GM12878 (cell line): ENCODE data around the gene SLAMF1. TPM values are rescaled to one million over a fixed set of nuclear protein-coding genes. Genes with fewer than 3 reads are reported as not detected.

Source experiments
- ATAC-seq: fragments of 200-7000 bp; cut with Tn5 transposase; 3 replicates; pipeline ENCODE4 v1.9.1; 2020; ENCODE audit warnings: mild to moderate bottlenecking, moderate library complexity
- BruUV-seq: library from RNA; stranded (reverse); fragments of 400-500 nt; replicated peaks from 2 replicates; lab custom pipeline; 2021; lab: Mats Ljungman, UMichigan
- CTCF ChIA-PET: fragments of 300-600 bp; sonication (Branson Sonifier 250); formaldehyde crosslinking; extraction: SDS; loops from one replicate; lab custom pipeline; 2021; ENCODE audit warnings: inconsistent platforms; lab: Yijun Ruan, JAX
- POLR2A ChIA-PET: fragments of 350-600 bp; formaldehyde crosslinking; extraction: SDS; loops from one replicate; lab custom pipeline; 2021; ENCODE audit warnings: inconsistent platforms; lab: Charles Lee
- RAD21 ChIA-PET: fragments of 300-600 bp; sonication (Branson Sonifier 250); formaldehyde crosslinking; loops from one replicate; lab custom pipeline; 2023; ENCODE audit warnings: antibody characterized with exemption; ENCODE audit not compliant: unreplicated experiment; lab: Charles Lee
- SMC1A ChIA-PET: fragments of 300-600 bp; sonication (Branson Sonifier 250); formaldehyde crosslinking; loops from one replicate; lab custom pipeline; 2023; ENCODE audit not compliant: unreplicated experiment, uncharacterized antibody; lab: Charles Lee
- DNase-seq: peaks from one replicate; pipeline ENCODE4 v3.0.0-alpha.2; 2011; ENCODE audit warnings: low read depth, low spot score
- FAIRE-seq: peaks from 3 replicates; lab custom pipeline; 2011; peaks lifted over from hg19 to GRCh38; lab: Jason Lieb, UNC
- H2AFZ ChIP-seq: 2 replicates; pipeline ENCODE4 v1.6.0; 2011; ENCODE audit warnings: low read depth, low read length, control low read depth; ENCODE audit not compliant: control insufficient read depth
- H3K27ac ChIP-seq: 2 replicates; pipeline ENCODE4 v1.5.1; 2011; ENCODE audit warnings: control low read depth; ENCODE audit not compliant: control insufficient read depth, insufficient read depth
- H3K27me3 ChIP-seq, 2 experiments: replicated peaks in 1 of 2; 2 replicates each; pipeline versions ENCODE4 v1.6.0 to v1.6.1; 2011; ENCODE audit warnings: low read length in 1 of 2; ENCODE audit not compliant: control insufficient read depth in 2 of 2, insufficient read depth in 2 of 2
- H3K36me3 ChIP-seq, 2 experiments: 2 replicates each; pipeline ENCODE4 v1.5.1; 2011; ENCODE audit warnings: low read length in 1 of 2; ENCODE audit not compliant: control insufficient read depth in 2 of 2, insufficient read depth in 2 of 2
- H3K4me1 ChIP-seq: 2 replicates; pipeline ENCODE4 v1.6.1; 2011; ENCODE audit warnings: mild to moderate bottlenecking, low read length, moderate library complexity, mixed read lengths; ENCODE audit not compliant: control insufficient read depth, insufficient read depth
- H3K4me2 ChIP-seq: 2 replicates; pipeline ENCODE4 v1.6.0; 2011; ENCODE audit warnings: control low read depth; ENCODE audit not compliant: control insufficient read depth, insufficient read depth
- H3K4me3 ChIP-seq: fragments of 200-600 bp; sonication (generic); 2 replicates; pipeline ENCODE4 v1.5.1; 2016
- H3K79me2 ChIP-seq: 2 replicates; pipeline ENCODE4 v1.6.0; 2011; ENCODE audit warnings: low read length; ENCODE audit not compliant: control insufficient read depth, insufficient read depth
- H3K9ac ChIP-seq: 2 replicates; pipeline ENCODE4 v1.8.0; 2011; ENCODE audit warnings: low read length, control low read depth, mixed read lengths; ENCODE audit not compliant: control insufficient read depth, insufficient read depth
- H3K9me3 ChIP-seq: replicated peaks from 3 replicates; pipeline ENCODE4 v1.5.1; 2011; ENCODE audit warnings: mild to moderate bottlenecking, low read length; ENCODE audit not compliant: control insufficient read depth, insufficient read depth
- H4K20me1 ChIP-seq: 2 replicates; pipeline ENCODE4 v1.6.0; 2011; ENCODE audit not compliant: control insufficient read depth, insufficient read depth
- CHD2 ChIP-seq: IDR thresholded peaks from 2 replicates; pipeline ENCODE4 v1.6.1; 2011; ENCODE audit warnings: low read depth, low read length, improper control_type of control experiment, borderline replicate concordance
- CREB1 ChIP-seq: IDR thresholded peaks from 2 replicates; pipeline ENCODE4 v1.6.1; 2012; ENCODE audit warnings: low read depth, mild to moderate bottlenecking, inconsistent platforms
- HDAC6 ChIP-seq: fragments of 200-600 bp; sonication (generic); IDR thresholded peaks from one replicate; pipeline ENCODE4 v1.8.0; 2017; ENCODE audit warnings: antibody characterized with exemption; ENCODE audit not compliant: unreplicated experiment
- IKZF1 ChIP-seq: fragments of 450-650 bp; conservative IDR thresholded peaks from 2 replicates; pipeline ENCODE4 v1.6.1; 2017; ENCODE audit warnings: antibody characterized with exemption, mild to moderate bottlenecking
- IKZF2 ChIP-seq, 2 experiments: fragments of 450-650 bp; IDR thresholded peaks; 2 replicates each; pipeline ENCODE4 v1.6.1; 2017; ENCODE audit warnings: mild to moderate bottlenecking in 2 of 2, moderate library complexity in 2 of 2
- MTA3 ChIP-seq: IDR thresholded peaks from 2 replicates; pipeline ENCODE4 v1.6.1; 2012; ENCODE audit warnings: low read length, inconsistent platforms, borderline replicate concordance
- NBN ChIP-seq: fragments of 450-650 bp; IDR thresholded peaks from 2 replicates; pipeline ENCODE4 v1.6.1; 2016
- POLR2AphosphoS2 ChIP-seq: IDR thresholded peaks from 2 replicates; pipeline ENCODE4 v1.6.1; 2011; ENCODE audit warnings: low read depth, mild to moderate bottlenecking, low read length, improper control_type of control experiment, moderate library complexity
- RAD21 ChIP-seq: IDR thresholded peaks from 2 replicates; pipeline ENCODE4 v1.6.1; 2011; ENCODE audit warnings: mild to moderate bottlenecking, low read depth, low read length, moderate library complexity; ENCODE audit not compliant: insufficient read depth
- RUNX3 ChIP-seq: IDR thresholded peaks from 2 replicates; pipeline ENCODE4 v1.6.1; 2012; ENCODE audit warnings: low read length, inconsistent platforms
- SMC3 ChIP-seq: IDR thresholded peaks from 2 replicates; pipeline ENCODE4 v1.6.1; 2011; ENCODE audit warnings: low read length, improper control_type of control experiment, borderline replicate concordance
- SPI1 ChIP-seq: IDR thresholded peaks from 2 replicates; pipeline ENCODE4 v1.6.1; 2011; ENCODE audit warnings: low read depth, mild to moderate bottlenecking, low read length, moderate library complexity, borderline replicate concordance; ENCODE audit not compliant: insufficient read depth
- SREBF1 ChIP-seq: IDR thresholded peaks from 2 replicates; pipeline ENCODE4 v1.6.1; 2012; ENCODE audit warnings: mild to moderate bottlenecking, low read length
- TBL1XR1 ChIP-seq: IDR thresholded peaks from 2 replicates; pipeline ENCODE4 v1.6.1; 2012; ENCODE audit warnings: low read depth, low read length, improper control_type of control experiment
- TCF3 ChIP-seq: IDR thresholded peaks from 2 replicates; pipeline ENCODE4 v1.6.1; 2012; ENCODE audit warnings: low read depth, mild to moderate bottlenecking, low read length, borderline replicate concordance; ENCODE audit not compliant: insufficient read depth
- ZNF384 ChIP-seq: IDR thresholded peaks from 2 replicates; pipeline ENCODE4 v1.6.1; 2012; ENCODE audit warnings: low read depth, mild to moderate bottlenecking, low read length, improper control_type of control experiment, borderline replicate concordance
- ZZZ3 ChIP-seq: IDR thresholded peaks from 2 replicates; pipeline ENCODE4 v1.6.1; 2011; ENCODE audit warnings: low read depth; ENCODE audit not compliant: control insufficient read depth, insufficient read length
- WGBS: methylation state at CpG from one replicate; pipeline ENCODE4 v1.1.6; 2016; ENCODE audit warnings: low lambda C conversion rate; ENCODE audit not compliant: insufficient replicate concordance, insufficient coverage; ENCODE audit errors: missing lambda C conversion rate; 5-methylcytosine and 5-hydroxymethylcytosine counted together
- in situ Hi-C: fragments of 300-500 bp; cut with MboI; formaldehyde crosslinking; loops from 9 replicates; pipeline ENCODE4 v1.14.3; 2018; ENCODE audit warnings: mixed read lengths
- intact Hi-C: fragments of 100-400 bp; cut with micrococcal nuclease; formaldehyde crosslinking; loops from one replicate; pipeline ENCODE4 v1.14.2; 2022; ENCODE audit not compliant: unreplicated experiment
- polyA plus RNA-seq, 11 experiments: library from polyadenylated mRNA; depleted of rRNA in 4 of 11; unstranded in 6 of 11; stranded (reverse) in 5 of 11; fragments of >200 nt; fragmentation: Nextera tagmentation in 4 of 11; fragmentation: Illumina TruSeq in 1 of 11; extraction: Ambion mirVana in 4 of 11; extraction: Trizol in 1 of 11; gene quantifications; 1 replicate in 1 of 11; 2 replicates in 10 of 11; pipeline versions ENCODE4 v1.2.1 to v1.2.3, GENCODE V29; 2011 to 2016; ENCODE audit warnings: inconsistent platforms in 2 of 11, missing spikeins in 2 of 11, low read depth in 1 of 11
- total RNA-seq, 4 experiments: library from RNA; depleted of rRNA in 3 of 4; stranded (reverse); fragments of >200 nt in 3 of 4; fragmentation: Illumina TruSeq in 1 of 4; extraction: Trizol in 1 of 4; gene quantifications; 2 replicates each; pipeline versions ENCODE4 v1.2.1 to v1.2.3, GENCODE V29; 2013 to 2021
- TF ChIP-seq, protein P1 (sequence below): fragments of 450-650 bp; IDR thresholded peaks from 2 replicates; pipeline ENCODE4 v1.6.1; 2017; ENCODE audit warnings: mild to moderate bottlenecking, moderate library complexity
- TF ChIP-seq, protein P2 (sequence below): IDR thresholded peaks from 2 replicates; pipeline ENCODE4 v1.6.1; 2011; ENCODE audit warnings: low read depth, low read length, improper control_type of control experiment, borderline replicate concordance

Gene SLAMF1
- total and polyA plus RNA-seq, 10 of the 15 experiments (the other 5 are each of a cell fraction or from before 2014, with no cell fraction given): 87.3 to 260 (median 131) TPM

DNA sequence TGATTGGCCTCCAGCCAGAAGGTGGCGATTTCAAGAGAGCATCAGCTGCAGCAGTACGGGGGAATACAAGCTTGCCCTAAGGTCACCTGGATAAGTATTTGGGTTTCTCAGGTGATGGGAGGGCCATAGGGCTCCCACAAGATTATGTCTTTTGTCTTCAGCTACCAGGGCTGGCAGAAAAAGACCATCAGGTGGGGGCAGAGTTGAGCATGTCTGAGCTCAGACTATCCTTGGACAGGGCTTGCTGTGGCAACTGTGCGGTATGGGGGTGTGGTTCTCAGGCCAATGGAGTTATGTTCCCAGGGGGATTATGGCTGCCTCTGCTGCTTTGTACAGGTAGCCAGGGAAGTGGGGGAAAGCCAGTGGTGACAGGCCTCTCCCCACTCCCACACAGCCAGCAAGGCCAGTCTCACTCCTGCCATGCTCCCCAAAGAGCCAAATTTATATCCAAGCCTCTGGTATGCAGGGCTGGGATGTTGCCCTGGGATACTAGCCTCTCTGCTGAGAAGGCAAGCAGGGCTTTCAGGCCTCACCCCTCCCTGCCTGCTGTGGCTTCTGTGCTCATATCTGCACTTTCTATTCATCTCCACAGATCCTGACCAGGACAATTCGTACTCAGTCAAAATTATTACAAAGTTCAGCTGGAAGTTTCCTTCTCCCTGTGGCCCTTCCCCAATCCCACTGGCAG is 40.9 kb downstream of the SLAMF1 start:
- Histone ChIP-seq H2AFZ (peak overlapping the region; percentile 11), H3K27me3 (no peaks in the 10 kb centered on the region), H3K9me3 (peaks cover 6% of the 10 kb centered on the region), H3K4me2 (peak overlapping the region; percentile 51; the same call in 1 of the 2 replicates), H3K4me1 (peaks cover 30% of the 10 kb centered on the region), H3K4me3 (no peak overlapping the region), H3K36me3 (peaks cover 5% of the 10 kb centered on the region in 2 experiments; a peak in 2 of 4 replicates), H3K79me2 (no peaks in the 10 kb centered on the region), H4K20me1 (no peaks in the 10 kb centered on the region), H3K9ac (peak overlapping the region; percentile 49), H3K27ac (peak overlapping the region; percentile 89)
- SMC1A ChIA-PET: interaction anchor here (0.7 to 7.1 kb wide), 35 partner anchors 8 to 252 kb away, joined by 3 to 395 read pairs (median 7); partner anchors contain the start of genes CD84 and SLAMF6
- CTCF ChIA-PET: interaction anchor here (0.6 to 9.9 kb wide), 37 partner anchors 9 to 506 kb away, joined by 3 to 355 read pairs (median 5); partner anchors contain the start of genes CD84 and SLAMF6
- ATAC-seq: peak; percentile 61
- DNase-seq: no peak
- BruUV-seq: TSS peak; percentile 57
- intact Hi-C loops: loop anchor here (1.0 to 5.0 kb wide), 4 partner anchors 29 to 414 kb away; partner anchors contain the start of genes CASQ1, COPA and NCSTN
- POLR2A ChIA-PET: interaction anchor here (0.7 to 5.3 kb wide), 17 partner anchors 13 to 176 kb away, joined by 3 to 45 read pairs (median 4); partner anchors contain the start of genes CD84, SLAMF1 and SLAMF6
- 19% methylated on average over 4 of the region's 4 CpGs for WGBS
- FAIRE-seq: no peak
- in situ Hi-C loops: loop anchor here (5.0 kb wide), 2 partner anchors 59 to 179 kb away; no protein-coding TSS in a partner anchor
- RAD21 ChIA-PET: interaction anchor here (1.0 to 8.3 kb wide), 32 partner anchors 13 to 228 kb away, joined by 3 to 257 read pairs (median 6); partner anchors contain the start of genes CD84 and SLAMF6
- peak; percentile 39; the same call in 1 of the 2 replicates for TF ChIP-seq SMC3
- TF ChIP-seq SREBF1: no peak
- no peak for TF ChIP-seq CHD2
- peak; percentile 21; the same call in 1 of the 2 replicates for TF ChIP-seq RAD21
- TF ChIP-seq, protein P1, sequence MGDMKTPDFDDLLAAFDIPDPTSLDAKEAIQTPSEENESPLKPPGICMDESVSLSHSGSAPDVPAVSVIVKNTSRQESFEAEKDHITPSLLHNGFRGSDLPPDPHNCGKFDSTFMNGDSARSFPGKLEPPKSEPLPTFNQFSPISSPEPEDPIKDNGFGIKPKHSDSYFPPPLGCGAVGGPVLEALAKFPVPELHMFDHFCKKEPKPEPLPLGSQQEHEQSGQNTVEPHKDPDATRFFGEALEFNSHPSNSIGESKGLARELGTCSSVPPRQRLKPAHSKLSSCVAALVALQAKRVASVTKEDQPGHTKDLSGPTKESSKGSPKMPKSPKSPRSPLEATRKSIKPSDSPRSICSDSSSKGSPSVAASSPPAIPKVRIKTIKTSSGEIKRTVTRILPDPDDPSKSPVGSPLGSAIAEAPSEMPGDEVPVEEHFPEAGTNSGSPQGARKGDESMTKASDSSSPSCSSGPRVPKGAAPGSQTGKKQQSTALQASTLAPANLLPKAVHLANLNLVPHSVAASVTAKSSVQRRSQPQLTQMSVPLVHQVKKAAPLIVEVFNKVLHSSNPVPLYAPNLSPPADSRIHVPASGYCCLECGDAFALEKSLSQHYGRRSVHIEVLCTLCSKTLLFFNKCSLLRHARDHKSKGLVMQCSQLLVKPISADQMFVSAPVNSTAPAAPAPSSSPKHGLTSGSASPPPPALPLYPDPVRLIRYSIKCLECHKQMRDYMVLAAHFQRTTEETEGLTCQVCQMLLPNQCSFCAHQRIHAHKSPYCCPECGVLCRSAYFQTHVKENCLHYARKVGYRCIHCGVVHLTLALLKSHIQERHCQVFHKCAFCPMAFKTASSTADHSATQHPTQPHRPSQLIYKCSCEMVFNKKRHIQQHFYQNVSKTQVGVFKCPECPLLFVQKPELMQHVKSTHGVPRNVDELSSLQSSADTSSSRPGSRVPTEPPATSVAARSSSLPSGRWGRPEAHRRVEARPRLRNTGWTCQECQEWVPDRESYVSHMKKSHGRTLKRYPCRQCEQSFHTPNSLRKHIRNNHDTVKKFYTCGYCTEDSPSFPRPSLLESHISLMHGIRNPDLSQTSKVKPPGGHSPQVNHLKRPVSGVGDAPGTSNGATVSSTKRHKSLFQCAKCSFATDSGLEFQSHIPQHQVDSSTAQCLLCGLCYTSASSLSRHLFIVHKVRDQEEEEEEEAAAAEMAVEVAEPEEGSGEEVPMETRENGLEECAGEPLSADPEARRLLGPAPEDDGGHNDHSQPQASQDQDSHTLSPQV: 0 out of 2 replicates have a peak, but pooled peaks have one; percentile 13
- peak; percentile 71 for TF ChIP-seq IKZF1
- no peak for TF ChIP-seq ZNF384
- TF ChIP-seq NBN: 0 out of 2 replicates have a peak, but pooled peaks have one; percentile 15
- no peak for TF ChIP-seq TBL1XR1
- no peak for TF ChIP-seq HDAC6
- TF ChIP-seq, protein P2, sequence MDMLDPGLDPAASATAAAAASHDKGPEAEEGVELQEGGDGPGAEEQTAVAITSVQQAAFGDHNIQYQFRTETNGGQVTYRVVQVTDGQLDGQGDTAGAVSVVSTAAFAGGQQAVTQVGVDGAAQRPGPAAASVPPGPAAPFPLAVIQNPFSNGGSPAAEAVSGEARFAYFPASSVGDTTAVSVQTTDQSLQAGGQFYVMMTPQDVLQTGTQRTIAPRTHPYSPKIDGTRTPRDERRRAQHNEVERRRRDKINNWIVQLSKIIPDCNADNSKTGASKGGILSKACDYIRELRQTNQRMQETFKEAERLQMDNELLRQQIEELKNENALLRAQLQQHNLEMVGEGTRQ: no peak
- TF ChIP-seq SPI1: no peak
- TF ChIP-seq ZZZ3: no peak
- no peak for TF ChIP-seq TCF3
- peak; percentile 64 to 65; a peak in 2 of 4 replicates for TF ChIP-seq IKZF2 (IDR thresholded peaks at IDR 0.05)
- TF ChIP-seq CREB1: no peak
- TF ChIP-seq RUNX3: peak; percentile 78
- TF ChIP-seq POLR2AphosphoS2: no peak
- no peak; the same call in 1 of the 2 replicates for TF ChIP-seq MTA3
